Epithelial cell of esophagus (primary cell): ENCODE measurements around the gene MYO3A.
"Not testable (repeated sequence)": the region's sequence is repeated elsewhere in the genome, so short reads cannot be mapped to it uniquely, and the experiment has no call there.

Source experiments
- DNase-seq: peaks from one replicate; pipeline ENCODE4 v3.0.0; 2010; ENCODE audit warnings: low read depth
- H3K4me3 ChIP-seq: 2 replicates; pipeline ENCODE4 v1.5.1; 2011; ENCODE audit warnings: mild to moderate bottlenecking, low read length, control low read depth
- CTCF ChIP-seq: IDR thresholded peaks from 2 replicates; pipeline ENCODE4 v1.5.1; 2011; ENCODE audit warnings: low read depth, mild to moderate bottlenecking, low read length, control low read depth, inconsistent platforms; ENCODE audit not compliant: insufficient read depth; ENCODE audit errors: missing control alignments

The MYO3A gene

GRCh38 chr10:26044141-26044749 lies 110.2 kb downstream of the MYO3A start:
- no peak for DNase-seq
- no peak for TF ChIP-seq CTCF
- H3K4me3 ChIP-seq, result no peak overlapping the region

GRCh38 chr10:26046073-26046700 lies 112.2 kb downstream of the MYO3A start:
- H3K4me3 ChIP-seq, result no peak overlapping the region
- no peak for DNase-seq
- no peak for TF ChIP-seq CTCF

GRCh38 chr10:26048756-26049155 lies 114.7 kb downstream of the MYO3A start:
- TF ChIP-seq CTCF, result no peak
- no peak for DNase-seq
- no peak overlapping the region for H3K4me3 ChIP-seq

GRCh38 chr10:26052326-26052725 lies 118.3 kb downstream of the MYO3A start:
- H3K4me3 ChIP-seq, result no peak overlapping the region
- no peak for DNase-seq
- no peak for TF ChIP-seq CTCF

- DNase-seq, result no peak
- H3K4me3 ChIP-seq, result no peak overlapping the region
- no peak for TF ChIP-seq CTCF
These were observed 123.4 kb downstream of the MYO3A start for GRCh38 chr10:26057466-26057865.

- DNase-seq, result no peak
- no peak for TF ChIP-seq CTCF
- H3K4me3 ChIP-seq, result no peak overlapping the region
These were observed 130.1 kb downstream of the MYO3A start for GRCh38 chr10:26064106-26064505.

- no peak overlapping the region for H3K4me3 ChIP-seq
- DNase-seq, result no peak
- TF ChIP-seq CTCF, result no peak
These were observed 133.7 kb downstream of the MYO3A start for GRCh38 chr10:26067680-26068079.

- not testable (repeated sequence) for DNase-seq, H3K4me3 ChIP-seq
These were observed 146.9 kb downstream of the MYO3A start for GRCh38 chr10:26080971-26081370.
